Activated naive CD4-positive, alpha-beta T cell treated with anti-CD3 and anti-CD28 coated beads for 36 hours (primary cell): Measurements from ENCODE around the gene OR1D2. TPM values are rescaled to one million over a fixed set of nuclear protein-coding genes. Genes with fewer than 3 reads are reported as not detected.

ENCODE experiments used
- CTCF ChIA-PET: fragments of 350-600 bp; sonication (Branson Sonifier 250); formaldehyde crosslinking; loops from one replicate; lab custom pipeline; 2021; ENCODE audit warnings: antibody characterized with exemption; lab: Charles Lee
- DNase-seq: peaks from one replicate; pipeline ENCODE4 v3.0.0-alpha.2; 2020
- H3K27ac Mint-ChIP-seq: one replicate; pipeline ENCODE4 v1.8.0; 2021; ENCODE audit warnings: mild to moderate bottlenecking, mixed read lengths
- H3K27me3 Mint-ChIP-seq: one replicate; pipeline ENCODE4 v1.8.0; 2021; ENCODE audit warnings: low read depth, mixed read lengths
- H3K36me3 Mint-ChIP-seq: one replicate; pipeline ENCODE4 v1.8.0; 2021; ENCODE audit warnings: low read depth, mixed read lengths
- H3K4me1 Mint-ChIP-seq: one replicate; pipeline ENCODE4 v1.8.0; 2021; ENCODE audit warnings: low read depth, mixed read lengths
- H3K4me3 Mint-ChIP-seq: one replicate; pipeline ENCODE4 v1.8.0; 2021; ENCODE audit warnings: mild to moderate bottlenecking, moderate library complexity, mixed read lengths
- H3K9me3 Mint-ChIP-seq: one replicate; pipeline ENCODE4 v1.8.0; 2021; ENCODE audit warnings: mixed read lengths
- intact Hi-C: fragments of 100-400 bp; cut with micrococcal nuclease; formaldehyde crosslinking; loops from one replicate; pipeline ENCODE4 v1.15.1; 2023
- total RNA-seq, 2 experiments: library from RNA; stranded (reverse); gene quantifications; one replicate each; pipeline ENCODE4 v1.2.3, GENCODE V29; 2021

Gene OR1D2
- total RNA-seq, 2 experiments from 2014 or later, result not detected

DNA sequence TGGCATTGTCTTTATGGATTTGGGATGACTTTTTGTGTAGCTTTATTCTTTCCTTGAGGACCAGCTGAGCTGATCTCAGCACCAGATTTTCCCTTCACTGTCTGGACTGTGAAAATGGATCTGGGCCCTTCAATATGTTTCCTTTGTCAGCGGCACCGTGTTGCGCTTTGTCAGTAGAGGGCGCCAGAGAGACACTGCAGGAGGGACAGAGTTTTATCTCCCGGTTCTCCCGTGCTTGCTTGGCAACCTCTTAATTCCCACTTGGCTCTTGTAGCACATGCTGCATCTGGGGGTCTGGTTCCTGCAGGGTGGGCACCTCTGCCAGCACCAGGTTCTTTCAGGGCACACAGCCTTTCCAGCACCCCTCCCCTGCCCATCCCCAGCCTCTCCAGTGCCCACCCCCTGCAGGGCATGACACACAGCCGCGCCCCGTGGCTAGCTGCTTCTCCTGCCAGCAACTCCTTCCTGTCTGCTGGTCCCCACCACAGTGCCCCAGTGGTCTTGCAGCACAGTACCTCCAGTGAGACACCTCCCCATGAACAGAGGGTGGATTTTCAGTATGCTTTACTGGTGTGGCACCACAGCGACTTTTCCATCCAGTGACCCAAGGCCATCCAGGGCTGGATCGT lies 60.4 kb downstream of the OR1D2 start:
- Mint-ChIP-seq H3K4me1 (peaks cover 15% of the 10 kb centered on the region), H3K27ac (no peak overlapping the region), H3K9me3 (peaks cover 11% of the 10 kb centered on the region), H3K36me3 (peaks cover 1% of the 10 kb centered on the region), H3K4me3 (no peak overlapping the region), H3K27me3 (peaks cover 17% of the 10 kb centered on the region)
- CTCF ChIA-PET, result interaction anchor here (0.7 kb wide), 2 partner anchors 13 to 602 kb away, joined by 3 read pairs; no protein-coding TSS in a partner anchor
- intact Hi-C loops, result no loop called here
- DNase-seq, result peak; percentile 53

DNA sequence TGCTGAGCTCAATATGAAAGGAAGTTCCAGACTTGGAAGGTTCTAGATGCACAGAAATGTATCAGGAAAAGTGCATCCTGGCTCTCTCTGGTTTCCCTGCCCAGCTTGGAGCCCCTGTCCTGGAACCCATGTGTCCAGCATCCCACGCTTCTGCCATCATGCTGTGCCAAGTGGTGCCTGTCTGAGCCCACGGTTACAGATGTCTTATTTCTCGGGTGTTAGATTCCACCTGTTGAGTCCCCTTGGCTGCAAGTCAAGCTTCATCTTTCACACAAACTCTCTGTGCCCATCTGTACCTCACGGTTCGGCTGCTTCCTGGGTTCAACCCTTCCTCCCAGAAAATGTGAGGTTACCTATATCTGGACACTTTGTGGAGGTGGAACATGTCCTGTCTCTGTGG lies 63.3 kb downstream of the OR1D2 start:
- H3K4me3 Mint-ChIP-seq, result no peak overlapping the region
- H3K4me1 Mint-ChIP-seq, result peaks cover 9% of the 10 kb centered on the region
- no peak for DNase-seq
- CTCF ChIA-PET, result no interaction called here
- H3K36me3 Mint-ChIP-seq, result peaks cover 1% of the 10 kb centered on the region
- peaks cover 11% of the 10 kb centered on the region for H3K9me3 Mint-ChIP-seq
- intact Hi-C loops, result no loop called here
- peaks cover 17% of the 10 kb centered on the region for H3K27me3 Mint-ChIP-seq
- no peak overlapping the region for H3K27ac Mint-ChIP-seq

DNA sequence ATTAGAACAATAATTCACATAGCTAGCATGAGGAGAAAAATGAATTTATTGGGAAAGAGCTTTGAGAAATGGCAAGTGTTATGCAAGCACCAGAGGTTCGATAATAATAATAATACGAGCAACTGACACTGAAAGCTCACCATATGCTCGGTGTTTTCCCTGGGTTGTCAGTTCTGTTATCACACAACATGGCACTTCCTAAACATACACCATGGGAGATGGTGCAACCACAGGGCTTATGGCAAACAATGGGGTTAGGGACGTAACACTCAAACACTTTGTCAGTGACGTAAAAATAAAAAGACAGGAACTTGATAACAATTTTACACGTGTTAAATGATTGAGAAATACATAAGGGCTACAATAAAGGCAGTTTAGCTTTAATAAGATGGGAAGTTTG lies 64.5 kb downstream of the OR1D2 start:
- intact Hi-C loops, result no loop called here
- Mint-ChIP-seq H3K9me3 (peaks cover 11% of the 10 kb centered on the region), H3K4me3 (peak overlapping the region; percentile 19), H3K27me3 (peaks cover 17% of the 10 kb centered on the region), H3K36me3 (peaks cover 1% of the 10 kb centered on the region), H3K4me1 (peaks cover 9% of the 10 kb centered on the region), H3K27ac (no peak overlapping the region)
- CTCF ChIA-PET, result interaction anchor here (0.6 to 1.9 kb wide), 2 partner anchors 9 to 191 kb away, joined by 3 to 6 read pairs; no protein-coding TSS in a partner anchor
- DNase-seq, result peak; percentile 20

DNA sequence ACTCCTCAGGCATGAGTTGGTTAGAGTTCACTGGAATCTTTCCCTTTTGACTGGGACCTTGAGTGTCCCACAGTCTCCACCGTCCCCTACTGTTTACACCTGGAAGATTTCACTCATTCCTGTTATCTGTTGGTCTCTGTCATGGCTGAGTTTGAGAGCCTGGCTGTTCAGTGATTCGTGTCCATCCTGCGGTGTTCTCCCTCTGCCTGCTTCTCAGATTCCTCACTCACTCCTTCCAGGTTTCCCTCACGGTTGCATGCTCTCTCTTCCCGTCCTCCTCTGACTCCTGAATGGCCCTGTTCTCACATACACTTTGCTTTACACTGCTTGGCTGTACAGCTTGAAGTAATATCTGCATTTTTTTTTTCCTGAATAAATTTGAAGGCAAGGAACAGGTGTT lies 65.3 kb downstream of the OR1D2 start:
- intact Hi-C loops, result no loop called here
- Mint-ChIP-seq H3K27me3 (peaks cover 15% of the 10 kb centered on the region), H3K27ac (no peak overlapping the region), H3K9me3 (peaks cover 7% of the 10 kb centered on the region), H3K4me1 (peaks cover 9% of the 10 kb centered on the region), H3K4me3 (no peak overlapping the region), H3K36me3 (peaks cover 1% of the 10 kb centered on the region)
- DNase-seq, result no peak
- CTCF ChIA-PET, result interaction anchor here (1.9 kb wide), 1 partner anchor 10 kb away, joined by 6 read pairs; no protein-coding TSS in a partner anchor

Other genes with a start within 250 kb of the OR1D2 start
- gene OR1D5, start 40.8 kb downstream of the OR1D2 start, total RNA-seq, result not detected
- not detected for gene OR1G1, start 23.1 kb upstream of the OR1D2 start, total RNA-seq
- gene OR1A2, start 93.1 kb upstream of the OR1D2 start, total RNA-seq, result not detected
- gene OR1A1, start 103.2 kb upstream of the OR1D2 start, total RNA-seq, result not detected
- gene OR3A1, start 193.9 kb upstream of the OR1D2 start, total RNA-seq, result under 1 TPM in 1 of 2 experiments, not detected in 1; 0.12 TPM